OCI-M1 (cell line): Measurements from ENCODE around the gene PPP6R2.
A peak's percentile ranks its signal among the peaks of the same experiment; 100 is the strongest.

Source experiments
- DNase-seq: peaks from one replicate; lab custom pipeline; 2025; lab: John Stamatoyannopoulos, UW

Gene PPP6R2

DNA sequence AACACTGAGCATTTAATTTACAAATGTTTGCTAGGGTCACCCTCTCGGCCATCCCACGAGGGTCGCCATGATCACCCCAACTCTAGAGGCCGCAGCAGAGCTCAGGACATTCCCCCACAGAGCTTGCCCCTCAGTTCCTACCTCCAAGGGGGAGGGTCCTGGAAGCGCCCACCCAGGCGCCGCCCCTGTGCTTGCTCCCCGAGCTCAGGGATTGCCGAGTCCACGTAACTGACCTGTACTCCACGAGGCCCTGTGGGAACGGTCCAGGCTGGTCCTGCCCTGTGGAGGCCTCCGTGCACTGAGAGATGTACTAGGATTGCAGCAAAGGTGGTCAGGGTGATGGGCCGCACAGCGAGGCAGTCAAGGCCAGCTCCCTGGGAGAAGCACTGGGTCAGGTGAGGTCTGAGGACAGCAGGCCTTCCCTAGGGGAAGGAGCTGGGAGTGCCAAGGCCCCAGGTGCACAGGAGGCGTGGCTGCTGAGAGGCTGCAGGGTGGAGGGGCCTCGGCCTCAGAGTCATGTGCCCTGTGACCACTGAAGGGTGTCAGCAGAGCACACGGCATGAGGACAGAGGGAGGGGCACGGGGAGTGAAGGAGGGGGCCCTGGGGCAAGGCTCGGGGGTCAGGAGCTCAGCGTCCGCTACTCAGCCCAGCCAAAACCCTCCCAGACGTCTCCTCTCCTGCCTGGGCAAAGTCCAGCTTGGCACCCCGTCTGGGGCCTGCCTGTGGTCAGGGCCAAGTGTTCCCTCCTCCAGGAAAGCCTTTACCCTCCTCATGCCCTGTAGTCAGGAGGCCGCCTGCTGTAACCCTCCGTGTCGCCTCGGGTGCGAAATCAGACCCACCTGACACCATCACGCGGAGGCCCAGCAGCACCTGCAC, 141.1 kb downstream of the PPP6R2 start:
- DNase-seq = no peak

DNA sequence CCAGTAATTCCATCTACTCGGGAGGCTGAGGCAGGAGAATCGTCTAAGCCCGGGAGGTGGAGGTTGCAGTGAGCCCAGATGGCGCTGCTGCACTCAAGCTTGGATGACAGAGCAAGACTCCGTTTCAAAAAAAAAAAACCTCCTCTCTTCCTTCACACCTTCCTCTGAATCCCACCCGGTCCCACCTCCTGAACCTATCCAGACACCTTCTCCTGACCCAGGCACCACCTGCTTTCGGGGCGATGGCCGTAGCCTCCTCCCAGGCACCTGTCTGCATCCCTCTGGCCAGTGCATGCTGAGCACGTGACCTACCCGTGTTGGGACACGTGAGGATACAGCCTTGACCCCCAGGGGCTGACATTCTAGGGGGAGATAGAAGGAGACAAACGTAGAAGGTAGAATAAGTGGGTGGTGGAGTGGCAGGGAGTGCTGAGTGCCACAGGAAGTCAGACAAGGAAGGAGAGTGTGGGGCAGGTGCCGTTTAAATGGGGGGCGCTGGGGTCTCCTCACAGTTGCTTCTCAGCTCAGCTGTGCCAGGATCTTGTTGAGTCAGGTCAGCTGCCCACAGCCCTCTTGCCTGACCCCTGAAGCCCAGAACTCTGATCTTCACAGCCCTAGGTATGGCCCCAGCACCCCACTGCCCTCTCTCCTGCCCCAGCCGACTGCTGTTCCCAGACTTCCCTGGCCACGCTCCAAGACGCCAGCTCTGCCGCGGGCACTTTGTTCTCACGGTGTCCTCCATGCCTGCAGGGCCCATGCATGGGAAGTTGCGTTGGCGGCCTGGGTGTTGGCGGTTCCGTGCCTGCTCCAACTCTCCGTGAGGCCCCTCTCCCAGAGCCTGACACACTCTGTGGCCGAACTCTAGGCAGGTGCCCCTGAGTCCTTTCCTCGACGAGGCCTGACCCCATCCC, 142.3 kb downstream of the PPP6R2 start:
- peak; percentile 22 for DNase-seq

DNA sequence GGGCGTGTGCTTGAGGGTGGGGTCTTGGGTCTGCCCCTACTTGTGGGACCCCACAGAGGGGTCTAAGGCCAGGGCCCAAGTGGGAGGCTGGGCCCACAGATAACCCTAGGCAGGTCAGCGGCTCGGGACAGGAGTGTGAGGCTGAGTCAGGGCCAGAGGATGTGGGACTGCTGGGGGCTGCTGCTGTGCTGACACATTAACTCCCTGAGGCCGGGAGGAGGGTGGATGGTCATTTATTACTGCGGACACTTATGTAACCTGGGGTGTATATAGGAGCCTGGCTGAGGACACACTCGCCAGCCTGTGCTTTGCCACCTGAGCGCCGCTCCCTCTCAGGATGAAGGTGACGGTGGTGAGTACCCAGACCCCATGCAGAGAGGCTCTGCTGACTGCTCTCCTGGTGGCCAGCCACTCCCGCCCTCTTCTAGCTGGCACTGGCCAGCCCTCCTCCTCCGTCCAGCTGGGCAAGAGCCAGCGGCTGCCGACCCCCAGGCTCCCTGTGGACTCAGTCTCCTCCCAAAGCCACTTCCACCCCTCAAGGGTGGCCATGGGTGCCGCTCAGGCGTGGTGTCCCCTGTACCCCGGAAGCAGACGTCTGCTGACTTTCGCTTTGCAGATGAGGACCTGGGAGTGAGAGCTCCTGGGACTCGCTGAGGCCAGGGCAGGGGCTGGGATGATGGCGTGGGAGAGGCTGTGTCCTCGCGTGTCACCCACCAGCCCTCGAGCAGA, 143.6 kb downstream of the PPP6R2 start, which contains the start of gene MIOX:
Gene MIOX (plus strand): TSS at position 299 of the 729 bp plus-strand sequence. CDS start 39 bp downstream, at position 338.
- DNase-seq = no peak

DNA sequence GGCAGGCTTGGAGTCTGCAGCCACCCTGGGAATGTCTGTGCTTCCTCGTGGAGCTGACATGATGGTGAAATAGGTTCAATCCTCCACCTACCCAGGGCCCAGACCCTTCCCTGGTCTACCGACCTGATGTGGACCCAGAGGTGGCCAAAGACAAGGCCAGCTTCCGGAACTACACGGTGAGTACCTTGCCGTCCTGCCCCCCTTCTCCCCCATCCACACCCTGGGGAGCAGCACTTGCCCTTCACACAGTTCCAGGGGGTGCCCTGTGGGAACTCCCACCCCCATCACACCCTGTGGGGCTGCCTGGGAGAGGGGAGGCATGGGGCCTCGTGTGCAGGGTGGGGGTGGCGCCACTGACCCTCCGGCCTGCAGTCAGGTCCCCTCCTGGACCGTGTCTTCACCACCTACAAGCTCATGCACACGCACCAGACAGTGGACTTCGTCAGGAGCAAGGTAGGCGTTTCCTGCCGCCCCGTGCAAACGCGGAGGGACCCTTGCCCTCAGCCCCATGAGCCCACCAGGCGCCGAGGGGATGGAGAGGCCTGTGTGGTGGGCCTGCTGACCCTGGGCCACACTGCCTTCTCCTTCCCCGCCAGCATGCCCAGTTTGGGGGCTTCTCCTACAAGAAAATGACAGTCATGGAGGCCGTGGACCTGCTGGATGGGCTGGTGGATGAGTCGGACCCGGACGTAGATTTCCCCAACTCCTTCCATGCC, 144.3 kb downstream of the PPP6R2 start:
- no peak for DNase-seq

DNA sequence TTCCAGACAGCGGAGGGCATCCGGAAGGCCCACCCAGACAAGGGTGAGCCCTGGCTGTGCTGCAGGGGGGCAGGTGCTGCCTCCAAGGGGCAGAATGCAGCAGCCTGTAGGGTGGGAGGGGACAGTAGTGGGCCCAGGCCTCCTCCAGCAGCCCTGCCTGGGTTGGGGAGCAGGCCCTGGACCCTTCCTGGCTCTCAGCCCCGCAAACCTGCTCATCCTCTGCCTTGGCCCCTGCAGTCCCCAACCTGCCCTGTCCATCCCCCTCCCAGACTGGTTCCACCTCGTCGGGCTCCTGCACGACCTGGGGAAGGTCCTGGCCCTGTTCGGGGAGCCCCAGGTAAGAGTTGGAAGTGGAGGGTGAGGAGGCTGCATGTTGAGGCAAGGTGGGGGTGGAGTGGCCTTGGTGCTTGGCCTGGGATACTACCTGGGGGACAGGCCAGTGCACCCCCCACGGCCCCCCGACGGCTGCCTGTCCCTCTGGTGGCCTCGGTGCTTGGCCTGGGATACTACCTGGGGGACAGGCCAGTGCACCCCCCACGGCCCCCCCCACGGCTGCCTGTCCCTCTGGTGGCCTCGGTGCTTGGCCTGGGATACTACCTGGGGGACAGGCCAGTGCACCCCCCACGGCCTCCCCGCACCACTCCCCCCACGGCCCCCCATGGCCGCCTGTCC, 145.0 kb downstream of the PPP6R2 start:
- no peak for DNase-seq

DNA sequence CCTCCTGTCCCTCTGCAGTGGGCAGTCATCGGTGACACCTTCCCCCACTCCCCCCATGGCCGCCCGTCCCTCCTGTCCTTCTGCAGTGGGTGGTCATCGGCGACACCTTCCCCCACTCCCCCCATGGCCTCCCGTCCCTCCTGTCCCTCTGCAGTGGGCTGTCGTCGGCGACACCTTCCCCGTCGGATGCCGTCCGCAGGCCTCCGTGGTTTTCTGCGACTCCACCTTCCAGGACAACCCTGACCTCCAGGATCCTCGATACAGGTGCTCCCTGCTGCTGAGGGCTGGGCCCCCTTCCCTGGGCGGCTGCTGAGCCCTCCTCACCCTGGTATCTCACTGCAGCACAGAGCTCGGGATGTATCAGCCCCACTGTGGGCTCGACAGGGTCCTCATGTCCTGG, 145.8 kb downstream of the PPP6R2 start:
- DNase-seq = no peak

DNA sequence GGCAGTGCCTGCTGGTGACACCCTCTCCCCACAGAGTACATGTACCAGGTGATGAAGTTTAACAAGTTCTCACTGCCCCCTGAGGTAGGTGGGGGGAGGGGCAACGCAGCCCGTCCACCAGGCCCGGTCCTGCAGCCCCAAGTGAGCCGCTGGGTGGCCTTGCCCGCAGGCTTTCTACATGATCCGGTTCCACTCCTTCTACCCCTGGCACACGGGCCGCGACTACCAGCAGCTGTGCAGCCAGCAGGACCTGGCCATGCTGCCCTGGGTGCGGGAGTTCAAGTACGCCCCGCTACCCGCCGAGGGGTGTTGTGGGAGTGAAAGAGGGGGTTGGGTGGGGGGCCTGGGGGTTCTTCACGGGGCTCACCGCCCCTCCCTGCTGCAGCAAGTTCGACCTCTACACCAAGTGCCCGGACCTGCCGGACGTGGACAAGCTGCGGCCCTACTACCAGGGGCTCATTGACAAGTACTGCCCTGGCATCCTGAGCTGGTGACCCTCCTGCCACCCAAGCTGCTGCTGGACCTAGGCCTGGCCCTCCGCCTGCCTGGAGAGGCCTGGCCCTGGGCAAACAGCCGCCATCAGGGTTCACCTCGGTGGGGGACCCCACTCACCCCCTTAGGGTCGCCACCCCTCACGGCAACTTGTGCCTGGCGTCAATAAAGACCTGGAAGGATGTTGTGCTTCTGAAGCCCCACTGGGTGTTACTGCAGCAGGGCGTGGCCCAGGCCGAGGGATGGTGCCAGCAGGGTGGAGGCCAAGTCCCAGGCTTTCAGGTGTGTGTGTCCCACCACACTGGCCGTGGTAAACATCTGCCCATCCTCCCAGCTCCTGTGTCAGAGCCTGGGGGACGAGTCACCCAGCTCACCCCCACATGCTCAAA, 146.5 kb downstream of the PPP6R2 start:
- DNase-seq = no peak

DNA sequence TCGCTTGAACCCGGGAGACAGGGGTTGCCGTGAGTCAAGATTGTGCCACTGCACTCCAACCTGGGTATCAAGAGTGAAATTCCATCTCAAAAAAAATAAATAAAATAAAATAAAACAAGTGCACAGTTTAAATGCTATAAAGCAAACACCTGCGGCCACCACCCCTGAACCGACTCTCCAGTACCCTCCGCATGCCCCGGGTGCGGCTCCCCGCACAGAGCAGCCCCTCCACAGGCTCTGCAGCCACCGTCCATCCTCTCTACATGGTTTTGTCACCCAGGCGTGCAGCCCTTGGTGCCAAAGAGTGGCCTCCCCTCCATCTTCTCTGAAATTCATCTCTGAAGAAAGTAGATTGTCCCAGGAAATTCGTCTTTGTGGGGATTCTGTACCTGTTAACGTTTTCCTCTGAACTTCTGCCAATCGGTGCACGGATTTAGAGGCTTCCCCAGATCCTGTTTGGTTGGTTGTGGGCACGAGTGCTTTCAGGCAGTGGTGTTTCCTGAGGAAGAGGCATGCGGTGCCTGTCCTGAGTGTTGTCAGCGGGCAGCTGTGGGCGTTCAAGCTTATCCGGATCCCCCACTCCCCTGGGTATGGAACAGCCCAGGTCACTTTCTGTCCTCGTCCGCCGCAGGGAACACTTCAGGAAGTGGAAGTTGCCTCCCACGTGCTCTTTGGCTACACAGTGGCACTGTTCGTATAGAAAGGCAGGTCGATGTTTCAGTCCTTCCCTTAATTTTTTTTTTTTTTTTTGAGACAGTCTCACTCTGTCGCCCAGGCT, 147.6 kb downstream of the PPP6R2 start:
- DNase-seq = no peak
